HEK293 (cell line): ENCODE data around the gene ALOX5.
"Not testable (repeated sequence)": the region's sequence is repeated elsewhere in the genome, so short reads cannot be mapped to it uniquely, and the experiment has no call there.

Experiments used
- HOXD13 ChIP-seq: sonication (generic); formaldehyde crosslinking; IDR thresholded peaks from 2 replicates; pipeline ENCODE4 v1.8.0; 2022; ENCODE audit warnings: missing genetic modification reagents, borderline replicate concordance
- PBX3 ChIP-seq: sonication (generic); formaldehyde crosslinking; IDR thresholded peaks from 2 replicates; pipeline ENCODE4 v1.8.1; 2022; ENCODE audit warnings: mild to moderate bottlenecking, moderate library complexity, missing genetic modification reagents
- PRDM6 ChIP-seq: fragments of 450-650 bp; formaldehyde crosslinking; IDR thresholded peaks from 2 replicates; pipeline ENCODE4 v1.5.1; 2017; ENCODE audit warnings: missing biosample characterization, missing genetic modification characterization
- SALL2 ChIP-seq: fragments of 450-650 bp; formaldehyde crosslinking; IDR thresholded peaks from 2 replicates; pipeline ENCODE4 v1.5.0; 2017; ENCODE audit warnings: missing biosample characterization, mild to moderate bottlenecking, missing genetic modification characterization, borderline replicate concordance
- SETDB1 ChIP-seq: IDR thresholded peaks from one replicate; pipeline ENCODE4 v1.6.1; 2017; ENCODE audit warnings: mild to moderate bottlenecking, low read length, moderate library complexity, mixed read lengths; ENCODE audit not compliant: insufficient read length
- ZBTB11 ChIP-seq: fragments of 450-650 bp; formaldehyde crosslinking; conservative IDR thresholded peaks from 2 replicates; pipeline ENCODE4 v1.5.1; 2016; ENCODE audit warnings: low read depth, missing biosample characterization, missing genetic modification characterization
- ZBTB48 ChIP-seq: fragments of 450-650 bp; formaldehyde crosslinking; IDR thresholded peaks from 2 replicates; pipeline ENCODE4 v1.5.1; 2016; ENCODE audit warnings: missing biosample characterization, missing genetic modification characterization
- ZEB2 ChIP-seq: fragments of 450-650 bp; formaldehyde crosslinking; IDR thresholded peaks from 2 replicates; pipeline ENCODE4 v1.5.1; 2016; ENCODE audit warnings: missing biosample characterization, missing genetic modification characterization
- ZNF114 ChIP-seq: fragments of 450-650 bp; formaldehyde crosslinking; IDR thresholded peaks from 2 replicates; pipeline ENCODE4 v1.5.0; 2017; ENCODE audit warnings: missing biosample characterization, missing genetic modification characterization
- ZNF239 ChIP-seq: fragments of 450-650 bp; formaldehyde crosslinking; IDR thresholded peaks from 2 replicates; pipeline ENCODE4 v1.5.1; 2016; ENCODE audit warnings: missing biosample characterization, missing genetic modification characterization
- ZNF274 ChIP-seq, 2 experiments: fragments of 200-500 bp in 1 of 2; fragments of 450-650 bp in 1 of 2; sonication (Bioruptor generic) in 1 of 2; formaldehyde crosslinking in 1 of 2; IDR thresholded peaks; 2 replicates each; pipeline versions ENCODE4 v1.5.1 to v1.6.1; 2014 to 2016; ENCODE audit warnings: borderline replicate concordance in 1 of 2, inconsistent platforms in 1 of 2, low read length in 1 of 2, missing biosample characterization in 1 of 2, missing genetic modification characterization in 1 of 2
- TF ChIP-seq, protein P1 (sequence below): fragments of 450-650 bp; formaldehyde crosslinking; IDR thresholded peaks from 2 replicates; pipeline ENCODE4 v1.5.1; 2016; ENCODE audit warnings: missing biosample characterization, missing genetic modification characterization

- not testable (repeated sequence) for TF ChIP-seq ZNF239 (tag by site-specific recombination); HOXD13; SALL2 (tag by site-specific recombination); ZBTB11 (tag by site-specific recombination); ZEB2 (tag by site-specific recombination); PRDM6 (tag by site-specific recombination); ZBTB48 (tag by site-specific recombination); ZNF114; SETDB1; ZNF274 (IDR thresholded peaks at IDR 0.05; ENCODE audit: low read length); ZNF274 (tag by site-specific recombination; IDR thresholded peaks at IDR 0.05; ENCODE audit: borderline replicate concordance); PBX3 (CRISPR knock-in tag)
- TF ChIP-seq, protein P1, sequence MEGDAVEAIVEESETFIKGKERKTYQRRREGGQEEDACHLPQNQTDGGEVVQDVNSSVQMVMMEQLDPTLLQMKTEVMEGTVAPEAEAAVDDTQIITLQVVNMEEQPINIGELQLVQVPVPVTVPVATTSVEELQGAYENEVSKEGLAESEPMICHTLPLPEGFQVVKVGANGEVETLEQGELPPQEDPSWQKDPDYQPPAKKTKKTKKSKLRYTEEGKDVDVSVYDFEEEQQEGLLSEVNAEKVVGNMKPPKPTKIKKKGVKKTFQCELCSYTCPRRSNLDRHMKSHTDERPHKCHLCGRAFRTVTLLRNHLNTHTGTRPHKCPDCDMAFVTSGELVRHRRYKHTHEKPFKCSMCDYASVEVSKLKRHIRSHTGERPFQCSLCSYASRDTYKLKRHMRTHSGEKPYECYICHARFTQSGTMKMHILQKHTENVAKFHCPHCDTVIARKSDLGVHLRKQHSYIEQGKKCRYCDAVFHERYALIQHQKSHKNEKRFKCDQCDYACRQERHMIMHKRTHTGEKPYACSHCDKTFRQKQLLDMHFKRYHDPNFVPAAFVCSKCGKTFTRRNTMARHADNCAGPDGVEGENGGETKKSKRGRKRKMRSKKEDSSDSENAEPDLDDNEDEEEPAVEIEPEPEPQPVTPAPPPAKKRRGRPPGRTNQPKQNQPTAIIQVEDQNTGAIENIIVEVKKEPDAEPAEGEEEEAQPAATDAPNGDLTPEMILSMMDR (tag by site-specific recombination): not testable (repeated sequence)
Measured at GRCh38 chr10:45481100-45481499, 107.1 kb downstream of the ALOX5 start.
